ENCODE results near the gene ABHD2. TPM values are rescaled to one million over a fixed set of nuclear protein-coding genes. Genes with fewer than 3 reads are reported as not detected.
A peak's percentile ranks its signal among the peaks of the same experiment; 100 is the strongest.

The ABHD2 gene
- total RNA-seq, 4 donors from 2014 or later: 29.7 to 48.1 (median 35.9) TPM

DNA sequence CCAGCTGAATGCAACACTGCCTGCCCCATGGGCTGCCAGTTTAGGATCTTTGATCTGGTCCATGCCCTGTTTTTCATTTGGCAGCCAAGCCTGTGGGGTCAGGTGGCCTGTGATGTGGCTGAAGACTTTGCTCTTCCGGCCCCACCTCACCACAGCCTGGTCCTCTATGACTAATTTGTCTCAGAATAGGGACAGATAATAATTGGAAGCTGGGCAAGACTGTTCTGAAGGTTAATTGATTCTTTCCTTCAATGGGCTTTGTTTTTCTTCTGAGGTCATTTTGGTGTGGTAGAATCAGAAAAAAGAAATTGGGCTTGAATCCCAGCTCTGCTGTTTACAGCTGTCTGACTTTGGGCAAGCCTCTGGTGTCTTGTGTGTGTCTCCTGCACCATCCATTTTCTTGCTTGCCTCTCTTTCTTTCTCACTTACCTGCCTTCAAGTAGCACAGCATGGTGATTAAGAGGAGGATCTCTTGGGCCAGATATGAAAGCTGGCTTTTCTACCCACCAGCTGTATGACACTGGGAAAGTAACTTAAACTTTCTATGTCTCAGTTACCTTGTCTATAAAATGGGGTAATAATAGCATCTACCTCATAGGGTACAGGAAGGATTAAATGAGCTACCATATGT, 24.2 kb downstream of the ABHD2 start:
- Histone ChIP-seq H3K9me3 (no peaks in the 10 kb centered on the region), H3K27ac (peak overlapping the region; percentile 22 to 77 (median 64)), H3K36me3 (peaks cover 0 to 18% (median 0%) of the 10 kb centered on the region in 3 donors), H3K4me3 (no peak overlapping the region), H3K4me1 (peaks cover 0 to 59% (median 34%) of the 10 kb centered on the region in 4 donors), H3K27me3 (no peaks in the 10 kb centered on the region)
- WGBS, 2 donors: 18 to 26% methylated on average over 1 of the region's 1 CpG
- no peak for TF ChIP-seq POLR2A (IDR thresholded peaks at IDR 0.05)
- TF ChIP-seq EP300 (IDR thresholded peaks at IDR 0.05): peak in 1 of 2 donors; percentile 52
- TF ChIP-seq, protein P1, sequence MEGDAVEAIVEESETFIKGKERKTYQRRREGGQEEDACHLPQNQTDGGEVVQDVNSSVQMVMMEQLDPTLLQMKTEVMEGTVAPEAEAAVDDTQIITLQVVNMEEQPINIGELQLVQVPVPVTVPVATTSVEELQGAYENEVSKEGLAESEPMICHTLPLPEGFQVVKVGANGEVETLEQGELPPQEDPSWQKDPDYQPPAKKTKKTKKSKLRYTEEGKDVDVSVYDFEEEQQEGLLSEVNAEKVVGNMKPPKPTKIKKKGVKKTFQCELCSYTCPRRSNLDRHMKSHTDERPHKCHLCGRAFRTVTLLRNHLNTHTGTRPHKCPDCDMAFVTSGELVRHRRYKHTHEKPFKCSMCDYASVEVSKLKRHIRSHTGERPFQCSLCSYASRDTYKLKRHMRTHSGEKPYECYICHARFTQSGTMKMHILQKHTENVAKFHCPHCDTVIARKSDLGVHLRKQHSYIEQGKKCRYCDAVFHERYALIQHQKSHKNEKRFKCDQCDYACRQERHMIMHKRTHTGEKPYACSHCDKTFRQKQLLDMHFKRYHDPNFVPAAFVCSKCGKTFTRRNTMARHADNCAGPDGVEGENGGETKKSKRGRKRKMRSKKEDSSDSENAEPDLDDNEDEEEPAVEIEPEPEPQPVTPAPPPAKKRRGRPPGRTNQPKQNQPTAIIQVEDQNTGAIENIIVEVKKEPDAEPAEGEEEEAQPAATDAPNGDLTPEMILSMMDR (IDR thresholded peaks at IDR 0.05): no peak
- DNase-seq (ENCODE audit: low spot score in 2 of 2): no peak

DNA sequence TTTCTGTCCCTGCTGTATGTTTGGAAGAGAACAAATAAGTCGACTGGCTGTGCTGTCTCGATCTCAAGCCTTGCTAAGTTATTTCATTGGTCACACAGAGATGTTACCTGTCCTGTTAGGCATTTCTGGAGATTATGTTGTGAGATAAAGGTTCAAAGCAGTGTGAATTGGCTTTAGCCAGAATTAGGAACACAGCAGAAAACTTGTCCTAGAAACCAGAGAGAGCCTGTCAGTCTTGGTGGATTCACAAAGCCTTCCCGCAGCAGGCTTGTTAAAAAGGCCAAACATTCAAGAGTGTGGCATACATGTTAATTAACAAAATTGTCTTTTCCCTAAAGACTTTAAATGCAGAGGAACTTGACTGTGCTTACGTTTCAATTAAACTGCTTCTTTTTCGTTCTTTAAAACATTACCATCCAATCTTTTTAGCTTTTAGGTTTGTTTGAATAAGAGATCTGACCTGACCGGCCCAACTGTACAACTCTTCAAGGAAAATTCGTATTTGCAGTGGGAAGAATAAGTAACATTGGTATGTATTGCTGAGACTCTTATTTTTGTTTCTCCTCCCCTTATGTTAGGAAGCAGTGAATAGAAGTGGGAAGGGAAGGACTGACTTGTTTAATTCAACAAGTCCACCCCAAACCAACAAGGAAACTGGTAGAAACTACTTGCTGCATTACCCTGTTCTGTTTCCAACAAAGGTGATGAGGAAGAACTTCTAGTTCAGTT, 25.2 kb downstream of the ABHD2 start:
- H3K27me3 ChIP-seq: no peaks in the 10 kb centered on the region

DNA sequence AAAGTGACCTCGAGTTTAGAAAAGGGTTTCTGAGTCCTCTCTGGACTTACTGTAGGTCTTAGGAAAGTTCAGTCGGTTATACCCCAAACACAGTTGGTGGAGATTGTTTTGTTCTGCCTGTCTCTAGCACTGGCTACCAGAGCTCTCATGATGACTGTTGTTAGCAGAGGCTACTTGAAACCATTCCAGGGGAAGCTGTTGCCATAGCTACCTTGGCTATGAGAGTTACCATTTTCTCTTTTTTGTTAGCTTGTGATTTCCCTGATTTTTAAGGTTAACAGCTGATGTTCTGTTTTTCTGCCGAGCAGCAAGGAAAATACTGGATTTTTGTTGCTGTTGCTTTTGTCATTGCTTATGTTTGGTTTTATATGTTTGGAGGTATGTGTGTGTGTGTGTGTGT, 26.7 kb downstream of the ABHD2 start:
- peaks cover 0 to 9% (median 0%) of the 10 kb centered on the region in 3 donors for H3K36me3 ChIP-seq
- H3K27ac ChIP-seq: peak overlapping the region in 3 of 4 donors; percentile 57 to 72 (median 69)
- H3K4me3 ChIP-seq: no peak overlapping the region
- 11 to 29% methylated on average over 3 of the region's 3 CpGs for WGBS, 2 donors
- TF ChIP-seq, protein P1 (IDR thresholded peaks at IDR 0.05): no peak
- no peak for TF ChIP-seq POLR2A (IDR thresholded peaks at IDR 0.05)
- no peak for TF ChIP-seq EP300 (IDR thresholded peaks at IDR 0.05)
- no peaks in the 10 kb centered on the region for H3K9me3 ChIP-seq
- no peaks in the 10 kb centered on the region for H3K27me3 ChIP-seq
- H3K4me1 ChIP-seq: peaks cover 0 to 85% (median 50%) of the 10 kb centered on the region in 4 donors
- peak in 1 of 2 donors; percentile 73 for DNase-seq (ENCODE audit: low spot score in 2 of 2)

More for the DNA sequence above, 25.2 kb downstream of the ABHD2 start:
- DNase-seq (ENCODE audit: low spot score in 2 of 2): no peak
- H3K9me3 ChIP-seq: no peaks in the 10 kb centered on the region
- 75 to 80% methylated on average over 7 of the region's 7 CpGs for WGBS, 2 donors
- peaks cover 0 to 69% (median 38%) of the 10 kb centered on the region in 4 donors for H3K4me1 ChIP-seq
- peak overlapping the region in 3 of 4 donors; percentile 57 to 77 (median 72) for H3K27ac ChIP-seq
- TF ChIP-seq EP300 (IDR thresholded peaks at IDR 0.05): no peak
- TF ChIP-seq POLR2A (IDR thresholded peaks at IDR 0.05): no peak
- TF ChIP-seq, protein P1 (IDR thresholded peaks at IDR 0.05): no peak
- H3K36me3 ChIP-seq: peaks cover 0 to 10% (median 0%) of the 10 kb centered on the region in 3 donors
- H3K4me3 ChIP-seq: no peak overlapping the region

DNA sequence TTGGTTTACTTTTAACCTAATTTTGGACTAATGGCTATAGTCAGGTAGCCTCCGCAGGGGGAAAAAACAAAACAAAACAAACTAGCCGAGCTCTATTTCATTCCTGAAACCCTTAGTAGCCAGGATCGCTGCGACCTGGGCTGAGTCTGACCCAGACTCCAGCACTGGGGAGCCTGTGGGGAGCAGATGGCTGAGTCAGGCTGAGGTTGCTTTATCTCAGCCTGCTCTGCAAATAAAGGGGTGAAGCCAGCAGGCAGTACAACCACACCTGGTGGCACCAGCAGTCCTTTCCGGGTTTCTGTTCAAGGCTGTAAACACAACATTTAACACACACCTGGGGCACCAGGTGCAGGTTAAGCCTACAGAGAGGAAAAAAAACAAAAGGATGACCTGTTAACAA, 27.3 kb downstream of the ABHD2 start:
- peak overlapping the region in 2 of 4 donors; percentile 69 to 72 for H3K27ac ChIP-seq
- H3K4me3 ChIP-seq: no peak overlapping the region
- H3K27me3 ChIP-seq: no peaks in the 10 kb centered on the region
- H3K36me3 ChIP-seq: peaks cover 0 to 9% (median 0%) of the 10 kb centered on the region in 3 donors
- H3K4me1 ChIP-seq: peaks cover 0 to 90% (median 54%) of the 10 kb centered on the region in 4 donors
- no peak for DNase-seq (ENCODE audit: low spot score in 2 of 2)
- no peaks in the 10 kb centered on the region for H3K9me3 ChIP-seq
- TF ChIP-seq, protein P1 (IDR thresholded peaks at IDR 0.05): no peak
- TF ChIP-seq POLR2A (IDR thresholded peaks at IDR 0.05): no peak
- TF ChIP-seq EP300 (IDR thresholded peaks at IDR 0.05): no peak
- 45 to 54% methylated on average over 5 of the region's 5 CpGs for WGBS, 2 donors

DNA sequence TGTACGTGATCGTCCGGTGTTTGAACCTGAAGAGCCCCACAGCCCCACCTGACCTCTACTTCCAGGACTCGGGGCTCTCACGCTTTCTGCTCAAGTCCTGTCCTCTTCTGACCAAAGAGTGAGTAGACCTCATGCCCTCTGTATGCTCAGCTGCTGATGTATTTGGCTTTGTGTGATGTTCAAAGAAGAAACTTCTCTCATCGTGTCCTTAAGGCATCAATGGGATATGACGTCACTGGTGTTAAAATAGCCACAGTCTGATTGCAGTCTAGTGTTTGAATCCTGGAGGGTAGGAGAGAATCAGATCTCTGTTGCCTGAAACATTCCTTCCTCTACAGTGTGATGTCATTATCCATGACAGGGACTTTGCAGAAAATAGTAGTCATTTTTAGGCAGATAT, 28.1 kb downstream of the ABHD2 start:
- WGBS, 2 donors: 49 to 68% methylated on average over 7 of the region's 7 CpGs
- Histone ChIP-seq H3K27me3 (no peaks in the 10 kb centered on the region), H3K27ac (peak overlapping the region in 2 of 4 donors; percentile 69 to 85), H3K4me1 (peaks cover 0 to 97% (median 55%) of the 10 kb centered on the region in 4 donors), H3K36me3 (peaks cover 0 to 9% (median 0%) of the 10 kb centered on the region in 3 donors), H3K4me3 (no peak overlapping the region), H3K9me3 (no peaks in the 10 kb centered on the region)
- TF ChIP-seq EP300 (IDR thresholded peaks at IDR 0.05) (no peak), POLR2A (IDR thresholded peaks at IDR 0.05) (no peak)
- TF ChIP-seq, protein P1 (IDR thresholded peaks at IDR 0.05): no peak
- DNase-seq (ENCODE audit: low spot score in 2 of 2): no peak

All from tibial nerve (tissue), 4 donors.